Cardiac fibroblast (primary cell): Measurements from ENCODE around the gene KAZN.

Experiments used
- DNase-seq, 2 donors: peaks; one replicate each; pipeline versions ENCODE4 v3.0.0 to v3.0.0-alpha.2; 2010; ENCODE audit warnings: low read depth in 2 of 2
- H3K4me3 ChIP-seq, 2 donors: replicated peaks in 1 of 2; 1 replicate in 1 of 2; 2 replicates in 1 of 2; pipeline ENCODE4 v1.5.1; 2011; ENCODE audit warnings: low read depth in 2 of 2, low read length in 2 of 2, mild to moderate bottlenecking in 2 of 2, moderate library complexity in 1 of 2
- CTCF ChIP-seq: IDR thresholded peaks from one replicate; pipeline ENCODE4 v1.5.1; 2011; ENCODE audit warnings: low read depth, mild to moderate bottlenecking, low read length, inconsistent platforms

KAZN gene

GRCh38 chr1:14635421-14635820 lies 36.9 kb downstream of the KAZN start:
- DNase-seq = no peak
- TF ChIP-seq CTCF = no peak
- no peak overlapping the region for H3K4me3 ChIP-seq

DNA sequence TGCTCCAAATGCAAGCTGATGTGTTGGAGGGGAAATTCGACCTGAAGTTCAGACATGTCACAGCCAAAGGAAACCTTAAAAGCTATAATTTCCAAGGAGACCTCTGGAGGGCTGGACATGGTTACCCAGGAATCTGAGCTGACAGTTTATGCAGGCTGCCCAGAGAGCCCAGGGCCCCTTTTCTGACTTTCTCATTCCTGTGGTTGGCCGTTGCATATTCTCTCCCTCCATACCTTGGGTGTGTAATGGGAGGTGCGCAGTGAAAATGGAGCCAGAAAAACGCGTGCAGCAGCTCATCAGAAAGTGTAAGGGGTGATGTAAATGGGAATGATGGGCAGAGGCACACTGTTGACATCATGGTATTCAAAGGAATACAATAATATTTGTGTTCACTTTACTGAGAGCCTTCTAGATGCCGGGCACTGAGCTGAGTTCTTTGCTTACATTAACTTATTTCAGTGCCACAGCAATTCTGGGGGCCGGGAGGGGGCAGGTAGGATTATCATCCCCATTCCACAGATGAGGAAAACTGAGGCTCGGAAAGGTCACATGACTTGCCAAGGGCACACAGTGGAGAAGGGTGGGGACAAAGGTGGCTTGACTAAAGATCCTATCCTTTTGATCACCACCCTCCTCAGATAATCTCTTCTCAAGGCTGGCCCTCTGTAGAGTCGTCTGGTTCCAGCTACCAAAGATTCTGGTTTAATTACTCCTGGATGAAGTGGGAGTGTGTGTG lies 38.6 kb downstream of the KAZN start:
- TF ChIP-seq CTCF = no peak
- no peak for DNase-seq
- no peak overlapping the region for H3K4me3 ChIP-seq

DNA sequence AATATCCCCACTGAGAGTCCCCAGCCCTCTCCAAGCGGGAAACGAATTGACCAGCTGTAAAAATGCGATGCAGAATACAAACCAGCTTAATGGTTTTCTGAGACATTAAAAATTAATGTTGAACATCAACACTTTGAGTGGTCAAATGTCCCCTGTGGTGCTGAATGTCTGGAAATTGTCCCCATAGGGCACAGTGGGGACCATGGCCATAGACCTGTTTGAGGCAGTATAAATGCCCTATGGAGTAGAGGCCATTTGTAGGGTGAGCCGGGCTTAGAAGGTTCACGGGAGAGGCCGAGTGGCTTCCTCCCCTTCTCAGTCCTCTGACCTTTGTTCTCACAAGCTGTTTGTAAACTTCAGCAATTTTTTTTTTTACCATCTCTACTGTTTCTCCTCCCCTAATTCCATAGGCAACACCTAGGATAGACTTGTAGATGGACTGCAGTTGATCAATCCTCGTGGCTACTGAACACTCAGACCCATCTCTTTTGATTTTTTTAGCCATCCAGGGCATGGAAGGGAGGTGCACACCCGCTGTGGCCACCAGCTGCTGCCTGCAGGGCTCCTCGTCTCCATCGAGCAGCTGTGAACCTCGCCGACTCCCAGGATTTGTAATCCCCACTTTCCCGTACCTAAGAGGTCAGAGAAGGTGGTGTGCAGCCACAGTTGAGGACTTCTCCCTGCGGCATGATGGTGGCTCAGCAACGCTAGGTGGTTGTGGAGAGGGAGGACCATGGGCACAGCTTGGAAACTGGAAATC lies 41.0 kb downstream of the KAZN start:
- DNase-seq = no peak
- TF ChIP-seq CTCF = no peak
- no peak overlapping the region for H3K4me3 ChIP-seq

GRCh38 chr1:14642712-14643111 lies 44.2 kb downstream of the KAZN start:
- no peak for TF ChIP-seq CTCF
- no peak for DNase-seq
- H3K4me3 ChIP-seq = no peak overlapping the region

DNA sequence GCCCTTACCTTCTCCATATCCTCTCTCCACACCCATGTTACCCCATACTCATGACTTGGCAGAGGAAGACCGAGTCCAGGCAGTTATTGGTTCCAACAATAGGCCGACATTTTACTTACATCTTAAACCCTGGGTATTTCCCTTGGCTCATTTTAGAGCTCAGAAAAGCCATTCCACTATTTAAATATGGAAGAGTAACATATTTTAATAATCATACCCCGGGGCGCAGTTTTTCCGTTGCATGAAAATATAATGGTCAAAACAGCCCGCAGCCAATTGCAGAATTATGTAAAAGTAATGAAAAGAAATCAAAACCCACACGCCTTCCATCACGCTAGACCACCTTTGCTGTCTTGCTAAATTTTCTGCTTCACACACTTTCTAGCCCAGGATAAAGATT lies 48.5 kb downstream of the KAZN start:
- DNase-seq = no peak
- TF ChIP-seq CTCF = no peak
- H3K4me3 ChIP-seq = no peak overlapping the region

GRCh38 chr1:14647777-14648176 lies 49.3 kb downstream of the KAZN start:
- no peak overlapping the region for H3K4me3 ChIP-seq
- TF ChIP-seq CTCF = no peak
- no peak for DNase-seq
